ENCODE measurements around the gene ROCK1.

The ROCK1 gene

GRCh38 chr18:21134895-21135294 is 23.3 kb upstream of the ROCK1 start:
- no peak overlapping the region for H3K4me3 Mint-ChIP-seq

GRCh38 chr18:21132398-21132918 is 20.8 kb upstream of the ROCK1 start:
- H3K4me3 Mint-ChIP-seq: no peak overlapping the region
- H3K27ac Mint-ChIP-seq: no peak overlapping the region
- H3K27me3 Mint-ChIP-seq (ENCODE audit: low read depth, poor library complexity): peaks cover 4% of the 10 kb centered on the region
- H3K4me1 Mint-ChIP-seq: no peaks in the 10 kb centered on the region
- H3K9me3 Mint-ChIP-seq: peaks cover 13% of the 10 kb centered on the region
- TF ChIP-seq CTCF (IDR thresholded peaks at IDR 0.05): no peak
- H3K36me3 Mint-ChIP-seq (ENCODE audit: low read depth): no peaks in the 10 kb centered on the region
- no peak for DNase-seq

More at GRCh38 chr18:21134895-21135294, 23.3 kb upstream of the ROCK1 start:
- Mint-ChIP-seq H3K9me3 (peaks cover 26% of the 10 kb centered on the region), H3K4me1 (no peaks in the 10 kb centered on the region), H3K27ac (no peak overlapping the region), H3K36me3 (ENCODE audit: low read depth) (peaks cover 9% of the 10 kb centered on the region), H3K27me3 (ENCODE audit: low read depth, poor library complexity) (peaks cover 6% of the 10 kb centered on the region)
- no peak for DNase-seq
- TF ChIP-seq CTCF (IDR thresholded peaks at IDR 0.05): no peak

GRCh38 chr18:21131698-21132227 is 20.1 kb upstream of the ROCK1 start:
- Mint-ChIP-seq H3K9me3 (peaks cover 13% of the 10 kb centered on the region), H3K27me3 (ENCODE audit: low read depth, poor library complexity) (peaks cover 4% of the 10 kb centered on the region), H3K4me1 (no peaks in the 10 kb centered on the region), H3K27ac (no peak overlapping the region), H3K36me3 (ENCODE audit: low read depth) (no peaks in the 10 kb centered on the region), H3K4me3 (no peak overlapping the region)
- DNase-seq: no peak
- no peak for TF ChIP-seq CTCF (IDR thresholded peaks at IDR 0.05)

GRCh38 chr18:21129566-21130216 is 18.1 kb upstream of the ROCK1 start:
- DNase-seq: no peak
- Mint-ChIP-seq H3K9me3 (peaks cover 7% of the 10 kb centered on the region), H3K4me3 (no peak overlapping the region), H3K27ac (no peak overlapping the region), H3K4me1 (no peaks in the 10 kb centered on the region), H3K36me3 (ENCODE audit: low read depth) (no peaks in the 10 kb centered on the region), H3K27me3 (ENCODE audit: low read depth, poor library complexity) (peaks cover 4% of the 10 kb centered on the region)
- no peak for TF ChIP-seq CTCF (IDR thresholded peaks at IDR 0.05)

GRCh38 chr18:21123290-21123926 is 11.8 kb upstream of the ROCK1 start:
- Mint-ChIP-seq H3K9me3 (no peaks in the 10 kb centered on the region), H3K4me3 (no peak overlapping the region)
- no peak for DNase-seq

More at GRCh38 chr18:21123290-21123926, 11.8 kb upstream of the ROCK1 start:
- no peaks in the 10 kb centered on the region for H3K27me3 Mint-ChIP-seq (ENCODE audit: low read depth, poor library complexity)
- TF ChIP-seq CTCF (IDR thresholded peaks at IDR 0.05): no peak
- no peak overlapping the region for H3K27ac Mint-ChIP-seq
- no peaks in the 10 kb centered on the region for H3K4me1 Mint-ChIP-seq
- H3K36me3 Mint-ChIP-seq (ENCODE audit: low read depth): no peaks in the 10 kb centered on the region

Measured in nephron progenitor cell (in vitro differentiated cells).